ENCODE data around the gene STAG3.
"Not testable (repeated sequence)": the region's sequence is repeated elsewhere in the genome, so short reads cannot be mapped to it uniquely, and the experiment has no call there.

STAG3 gene

DNA sequence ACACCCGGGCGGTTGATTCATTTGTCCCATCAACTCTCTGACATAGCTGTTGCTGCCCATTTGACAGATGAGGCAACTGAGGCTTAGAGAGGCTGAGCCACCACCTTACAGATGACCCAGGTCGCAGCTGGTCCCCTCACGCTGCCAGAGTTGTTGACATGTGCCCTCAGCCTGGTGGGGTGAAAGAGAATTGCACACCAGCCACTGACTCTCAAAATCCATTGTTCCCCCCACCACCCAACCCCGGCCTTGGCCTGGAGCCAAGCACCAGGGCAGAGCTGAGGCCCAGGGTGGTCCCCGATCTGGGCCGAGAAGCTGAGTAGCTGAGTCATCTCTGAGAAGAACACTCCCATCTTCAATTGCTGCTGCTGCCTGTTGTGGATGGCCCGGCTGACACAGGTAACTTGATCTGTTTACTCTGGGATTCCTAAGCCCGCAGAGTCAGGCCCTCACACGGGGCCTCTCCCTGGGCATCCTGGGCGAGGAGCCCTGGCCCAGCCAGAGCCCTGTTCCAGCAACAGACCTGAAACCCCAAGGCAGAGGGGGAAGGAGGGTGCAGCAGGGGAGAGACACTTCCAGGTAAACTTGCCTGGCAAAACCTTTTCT lies 69.5 kb downstream of the STAG3 start:
- DNase-seq, result no peak

DNA sequence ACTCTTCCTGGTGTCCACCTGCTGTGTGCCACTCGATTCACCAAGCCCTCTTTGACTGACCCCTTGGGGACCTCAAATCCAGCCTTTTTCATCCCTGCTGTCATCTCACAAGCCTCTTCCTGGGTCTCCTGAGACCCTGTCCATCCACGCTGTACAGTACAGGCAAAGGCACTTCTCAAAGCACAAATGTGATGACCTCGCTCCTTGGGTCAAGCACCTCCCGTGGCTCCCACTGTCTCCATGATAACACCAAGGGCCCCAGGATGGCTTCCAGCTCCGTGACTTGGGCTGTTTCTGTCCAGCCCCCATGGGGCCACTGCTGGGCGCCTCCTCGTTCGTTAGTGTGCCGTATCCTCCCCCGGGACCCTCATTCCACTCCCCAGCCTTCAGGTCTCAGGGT lies 70.8 kb downstream of the STAG3 start:
- no peak for DNase-seq

DNA sequence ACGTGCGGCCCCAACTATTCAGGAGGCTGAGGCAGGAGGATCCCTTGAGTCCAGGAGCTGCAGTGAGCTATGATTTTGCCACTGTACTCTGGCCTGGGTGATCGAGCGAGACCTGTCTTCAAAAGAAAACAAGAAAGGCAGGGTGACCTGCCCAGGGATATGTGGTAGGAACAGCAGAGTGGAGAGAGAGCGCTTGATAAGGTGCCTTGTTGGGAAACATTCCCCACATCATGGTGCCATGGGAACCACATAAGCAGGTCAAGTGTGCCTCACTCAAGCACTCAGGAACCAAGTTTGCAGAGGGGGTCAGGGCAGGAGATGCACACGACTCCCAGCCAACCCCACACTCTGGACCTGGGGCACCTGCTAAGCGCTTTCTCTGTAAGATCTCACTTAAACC lies 79.3 kb downstream of the STAG3 start:
- DNase-seq, result no peak

DNA sequence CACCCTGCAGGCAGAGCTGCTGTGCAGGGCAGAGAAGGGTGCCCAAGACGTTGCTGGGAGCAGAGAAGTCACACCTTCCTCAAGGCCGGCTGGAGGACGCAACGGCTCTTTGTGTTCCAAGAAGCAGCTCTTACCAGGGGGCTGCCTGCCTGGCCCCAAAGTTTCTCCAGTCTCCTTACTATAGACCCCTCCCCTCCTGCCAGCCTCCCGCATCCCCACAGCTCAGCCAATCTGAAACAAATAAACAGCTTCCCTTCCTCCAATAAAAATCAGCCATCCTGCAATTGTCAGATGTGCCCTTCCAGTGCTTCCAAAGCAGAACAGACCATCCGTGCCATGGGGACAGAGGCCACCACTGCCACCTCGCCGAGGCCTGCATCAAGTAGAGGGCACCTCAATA lies 82.3 kb downstream of the STAG3 start:
- not testable (repeated sequence) for DNase-seq

DNA sequence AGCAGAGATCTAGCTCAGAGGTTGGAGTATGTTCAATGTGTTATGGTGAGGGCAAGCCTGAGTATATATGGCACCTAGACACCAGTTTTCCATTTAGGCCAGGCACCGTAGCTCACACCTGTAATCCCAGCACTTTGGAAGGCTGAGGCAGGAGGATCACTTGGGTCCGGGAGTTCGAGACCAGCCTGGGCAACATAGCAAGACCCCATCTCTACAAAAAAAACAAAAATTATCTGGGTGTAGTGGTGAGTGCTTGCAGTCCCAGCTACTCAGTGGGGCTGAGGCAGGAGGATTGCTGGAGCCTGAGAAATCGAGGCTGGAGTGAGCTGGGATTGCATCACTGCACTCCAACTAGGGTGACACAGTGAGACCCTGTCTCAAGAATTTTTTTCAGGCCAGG lies 85.2 kb downstream of the STAG3 start:
- not testable (repeated sequence) for DNase-seq

All from T-helper 2 cell (primary cell).